Prostate gland (tissue), 2 donors: Measurements from ENCODE around the gene SUPT3H. TPM values are rescaled to one million over a fixed set of nuclear protein-coding genes. Genes with fewer than 3 reads are reported as not detected.

ENCODE experiments used
- DNase-seq: peaks from one replicate; pipeline ENCODE4 v3.0.0-alpha.2; 2019; ENCODE audit warnings: low spot score
- H3K27ac ChIP-seq, 2 donors: fragments of 200-600 bp; sonication (generic); 2 replicates each; pipeline ENCODE4 v1.5.1; 2017 to 2019
- H3K27me3 ChIP-seq: fragments of 200-600 bp; sonication (generic); replicated peaks from 2 replicates; pipeline ENCODE4 v1.5.1; 2019; ENCODE audit not compliant: insufficient read depth
- H3K36me3 ChIP-seq, 2 donors: fragments of 200-600 bp; sonication (generic); 1 replicate in 1 of 2; 2 replicates in 1 of 2; pipeline versions ENCODE4 v1.5.1 to v1.8.1; 2017 to 2019
- H3K4me1 ChIP-seq: fragments of 200-600 bp; sonication (generic); replicated peaks from 2 replicates; pipeline ENCODE4 v1.5.1; 2019
- H3K4me3 ChIP-seq, 2 donors: fragments of 200-600 bp; sonication (generic); 2 replicates each; pipeline ENCODE4 v1.5.1; 2017 to 2019
- H3K9me3 ChIP-seq: fragments of 200-600 bp; sonication (generic); 2 replicates; pipeline ENCODE4 v1.5.1; 2017
- POLR2A ChIP-seq: fragments of 450-650 bp; IDR thresholded peaks from one replicate; pipeline ENCODE4 v1.6.1; 2016; ENCODE audit warnings: antibody characterized with exemption, mild to moderate bottlenecking
- POLR2AphosphoS5 ChIP-seq: sonication (generic); formaldehyde crosslinking; IDR thresholded peaks from one replicate; pipeline ENCODE4 v1.6.1; 2017; ENCODE audit warnings: antibody characterized with exemption
- WGBS: methylation state at CpG from one replicate; pipeline ENCODE4 v1.1.5; 2018; 5-methylcytosine and 5-hydroxymethylcytosine counted together
- intact Hi-C: fragments of 100-400 bp; cut with DNase I; formaldehyde crosslinking; loops from one replicate; pipeline ENCODE4 v1.14.2; 2022
- total RNA-seq, 2 donors: library from RNA; depleted of rRNA; stranded (reverse); fragments of >200 nt; gene quantifications; one replicate each; pipeline ENCODE4 v1.1.0, GENCODE V29; 2016
- TF ChIP-seq, protein P1 (sequence below), 4 experiments: fragments of 200-600 bp in 2 of 4; fragments of 450-650 bp in 2 of 4; sonication (generic) in 2 of 4; IDR thresholded peaks; 1 replicate in 3 of 4; 2 replicates in 1 of 4; pipeline ENCODE4 v1.5.1; 2016 to 2019; ENCODE audit warnings: antibody characterized with exemption in 4 of 4, mild to moderate bottlenecking in 2 of 4, moderate library complexity in 2 of 4

Gene SUPT3H
- total RNA-seq, 2 donors from 2014 or later = 4.6 to 13.1 TPM

DNA sequence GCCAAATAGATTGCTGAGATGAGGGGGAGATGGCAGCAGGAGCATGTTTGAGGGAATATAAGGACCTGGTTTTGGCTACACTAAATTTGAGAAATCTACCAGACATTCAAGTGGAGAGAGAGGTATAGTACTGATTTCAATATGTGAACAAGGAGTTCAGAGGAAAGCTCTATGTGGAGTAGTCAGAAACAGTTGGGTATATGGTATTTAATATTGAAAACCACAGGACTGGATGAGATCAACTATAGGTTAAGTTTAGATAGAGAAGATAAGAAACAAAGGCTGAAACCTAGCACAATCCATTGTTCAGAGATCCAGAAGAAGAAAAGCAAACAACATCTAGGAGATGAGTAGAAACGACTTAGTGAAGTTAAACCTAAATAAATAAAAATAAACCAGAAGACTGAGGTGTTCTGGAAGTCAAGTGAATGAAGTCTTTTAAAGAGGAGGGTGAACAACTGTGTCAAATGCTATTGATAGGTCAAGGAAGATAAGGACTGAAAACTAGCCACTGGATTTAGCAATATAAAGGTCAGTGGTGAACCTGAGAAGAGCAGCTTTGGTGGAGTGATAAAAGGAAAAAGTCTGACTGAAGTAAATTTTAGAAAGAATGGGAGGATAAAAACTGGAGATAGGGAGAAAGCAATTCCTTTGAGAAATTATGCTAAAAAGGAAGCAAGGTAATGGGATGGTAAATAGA, 170.8 kb downstream of the SUPT3H start:
- no peaks in the 10 kb centered on the region for H3K27me3 ChIP-seq
- no peak for DNase-seq
- intact Hi-C loops = no loop called here
- H3K36me3 ChIP-seq = no peaks in the 10 kb centered on the region
- WGBS = 37% methylated on average over 1 of the region's 1 CpG
- no peak for TF ChIP-seq POLR2A
- no peak for TF ChIP-seq POLR2AphosphoS5
- TF ChIP-seq, protein P1, sequence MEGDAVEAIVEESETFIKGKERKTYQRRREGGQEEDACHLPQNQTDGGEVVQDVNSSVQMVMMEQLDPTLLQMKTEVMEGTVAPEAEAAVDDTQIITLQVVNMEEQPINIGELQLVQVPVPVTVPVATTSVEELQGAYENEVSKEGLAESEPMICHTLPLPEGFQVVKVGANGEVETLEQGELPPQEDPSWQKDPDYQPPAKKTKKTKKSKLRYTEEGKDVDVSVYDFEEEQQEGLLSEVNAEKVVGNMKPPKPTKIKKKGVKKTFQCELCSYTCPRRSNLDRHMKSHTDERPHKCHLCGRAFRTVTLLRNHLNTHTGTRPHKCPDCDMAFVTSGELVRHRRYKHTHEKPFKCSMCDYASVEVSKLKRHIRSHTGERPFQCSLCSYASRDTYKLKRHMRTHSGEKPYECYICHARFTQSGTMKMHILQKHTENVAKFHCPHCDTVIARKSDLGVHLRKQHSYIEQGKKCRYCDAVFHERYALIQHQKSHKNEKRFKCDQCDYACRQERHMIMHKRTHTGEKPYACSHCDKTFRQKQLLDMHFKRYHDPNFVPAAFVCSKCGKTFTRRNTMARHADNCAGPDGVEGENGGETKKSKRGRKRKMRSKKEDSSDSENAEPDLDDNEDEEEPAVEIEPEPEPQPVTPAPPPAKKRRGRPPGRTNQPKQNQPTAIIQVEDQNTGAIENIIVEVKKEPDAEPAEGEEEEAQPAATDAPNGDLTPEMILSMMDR (IDR thresholded peaks at IDR 0.05) = no peak
- no peaks in the 10 kb centered on the region for H3K9me3 ChIP-seq
- no peak overlapping the region for H3K4me3 ChIP-seq
- H3K27ac ChIP-seq = no peak overlapping the region
- no peaks in the 10 kb centered on the region for H3K4me1 ChIP-seq

DNA sequence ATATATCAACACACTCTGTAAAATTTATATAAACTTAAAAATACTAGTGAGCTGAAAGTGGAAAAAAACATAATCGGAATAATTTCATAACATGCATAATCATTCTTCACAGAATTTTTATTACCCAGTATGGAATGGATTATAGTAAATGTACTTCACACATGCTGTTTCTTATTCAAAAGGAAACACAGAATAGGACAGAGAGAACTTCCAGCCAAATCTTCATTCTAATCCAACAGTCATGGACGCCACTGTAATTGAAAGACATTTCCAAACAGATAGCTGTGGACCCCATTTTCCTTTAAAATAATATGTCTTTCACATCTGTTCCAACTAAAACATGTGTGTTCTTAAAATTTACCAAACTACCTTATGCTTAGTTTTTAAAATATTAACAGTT, 176.2 kb downstream of the SUPT3H start:
- Histone ChIP-seq H3K4me3 (no peak overlapping the region), H3K27ac (no peak overlapping the region), H3K36me3 (no peaks in the 10 kb centered on the region), H3K27me3 (no peaks in the 10 kb centered on the region), H3K4me1 (no peaks in the 10 kb centered on the region), H3K9me3 (no peaks in the 10 kb centered on the region)
- no peak for DNase-seq
- WGBS = 93% methylated on average over 2 of the region's 2 CpGs
- intact Hi-C loops = no loop called here
- TF ChIP-seq POLR2AphosphoS5 = no peak
- TF ChIP-seq POLR2A = no peak
- TF ChIP-seq, protein P1 (IDR thresholded peaks at IDR 0.05) = no peak

DNA sequence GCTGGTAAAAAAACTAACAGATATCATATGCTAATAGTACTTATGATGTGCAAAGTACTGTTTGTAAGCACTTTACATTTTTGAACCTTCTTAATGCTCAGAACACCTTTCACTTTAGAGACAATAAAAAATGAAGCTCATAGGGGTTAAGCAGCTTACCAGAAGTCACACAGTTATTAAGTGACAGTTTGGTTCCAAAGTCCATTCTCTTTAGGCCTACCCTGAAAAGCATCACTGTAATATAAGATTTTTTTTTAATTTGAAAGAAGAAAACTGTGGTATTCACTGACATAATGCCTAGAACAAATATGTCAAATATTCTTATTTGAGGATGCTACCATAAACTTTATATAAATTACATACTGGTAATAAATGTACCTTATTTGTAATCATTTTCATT, 177.2 kb downstream of the SUPT3H start:
- Histone ChIP-seq H3K36me3 (no peaks in the 10 kb centered on the region), H3K9me3 (no peaks in the 10 kb centered on the region), H3K4me1 (no peaks in the 10 kb centered on the region), H3K4me3 (no peak overlapping the region), H3K27me3 (no peaks in the 10 kb centered on the region), H3K27ac (no peak overlapping the region)
- intact Hi-C loops = no loop called here
- no peak for DNase-seq
- TF ChIP-seq, protein P1 (IDR thresholded peaks at IDR 0.05) = no peak
- TF ChIP-seq POLR2A (no peak), POLR2AphosphoS5 (no peak)

DNA sequence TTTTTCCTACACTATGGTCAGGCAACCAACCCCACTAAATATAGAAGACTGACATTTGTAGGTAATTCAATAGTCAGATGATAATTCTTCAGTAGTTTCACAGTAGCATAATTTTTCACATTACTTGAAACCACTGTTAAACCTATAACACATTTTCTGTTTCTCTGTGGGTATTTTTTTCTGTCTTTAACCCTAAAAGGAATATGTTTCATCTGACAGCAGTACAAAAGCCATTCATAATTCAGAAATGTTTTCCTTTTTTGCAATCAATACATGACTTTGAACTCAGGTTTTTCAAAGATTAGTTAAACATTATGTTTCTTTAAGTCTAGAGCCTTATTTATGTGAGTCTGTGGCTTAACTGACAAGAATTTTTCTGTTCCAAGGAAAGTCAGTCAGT, 178.2 kb downstream of the SUPT3H start:
- H3K4me3 ChIP-seq = no peak overlapping the region
- no peaks in the 10 kb centered on the region for H3K9me3 ChIP-seq
- H3K4me1 ChIP-seq = no peaks in the 10 kb centered on the region
- H3K27me3 ChIP-seq = no peaks in the 10 kb centered on the region
- no peak overlapping the region for H3K27ac ChIP-seq
- intact Hi-C loops = no loop called here
- TF ChIP-seq, protein P1 (IDR thresholded peaks at IDR 0.05) = no peak
- TF ChIP-seq POLR2A (no peak), POLR2AphosphoS5 (no peak)
- no peak for DNase-seq
- no peaks in the 10 kb centered on the region for H3K36me3 ChIP-seq

DNA sequence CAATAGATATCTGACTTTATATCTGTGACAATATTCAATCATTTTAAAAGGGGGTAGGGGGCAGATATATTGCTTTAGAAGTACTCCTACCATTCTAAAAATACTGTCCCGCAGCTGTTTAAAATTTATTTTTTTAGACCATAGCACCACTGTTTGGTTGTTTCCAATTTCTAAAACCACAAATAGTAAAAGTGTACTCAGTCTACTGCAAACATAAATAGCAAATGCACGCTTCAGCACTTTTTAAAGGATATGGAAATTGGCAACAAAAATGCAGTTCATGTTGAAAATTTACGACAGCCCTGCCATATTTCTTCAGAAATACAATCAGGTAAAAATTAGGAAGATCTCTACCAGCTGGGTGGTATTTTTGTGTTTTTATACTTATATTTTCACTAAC, 181.6 kb downstream of the SUPT3H start:
- intact Hi-C loops = no loop called here
- no peak overlapping the region for H3K27ac ChIP-seq
- H3K36me3 ChIP-seq = no peaks in the 10 kb centered on the region
- no peak overlapping the region for H3K4me3 ChIP-seq
- H3K4me1 ChIP-seq = no peaks in the 10 kb centered on the region
- no peaks in the 10 kb centered on the region for H3K27me3 ChIP-seq
- 85% methylated on average over 3 of the region's 3 CpGs for WGBS
- H3K9me3 ChIP-seq = no peaks in the 10 kb centered on the region
- no peak for DNase-seq
- TF ChIP-seq POLR2AphosphoS5 = no peak
- no peak for TF ChIP-seq POLR2A
- TF ChIP-seq, protein P1 (IDR thresholded peaks at IDR 0.05) = no peak
